H1 (cell line): ENCODE measurements around the gene SOX6.

ENCODE experiments used
- ASH2L ChIP-seq: fragments of 200-600, 300-600 bp; sonication (generic); IDR thresholded peaks from one replicate; pipeline ENCODE4 v1.7.1; 2017; ENCODE audit warnings: low read length
- EP300 ChIP-seq, 2 experiments: IDR thresholded peaks; 1 replicate in 1 of 2; 2 replicates in 1 of 2; pipeline ENCODE4 v1.6.1; 2011 to 2012; ENCODE audit warnings: low read depth in 2 of 2, low read length in 2 of 2, mild to moderate bottlenecking in 2 of 2, borderline replicate concordance in 1 of 2, inconsistent platforms in 1 of 2, moderate library complexity in 1 of 2
- EZH2 ChIP-seq: fragments of 200-600 bp; sonication (generic); IDR thresholded peaks from 2 replicates; pipeline ENCODE4 v1.7.1; 2012; ENCODE audit warnings: low read depth, mild to moderate bottlenecking, moderate library complexity, low read length, inconsistent platforms; ENCODE audit not compliant: severe bottlenecking
- GABPA ChIP-seq: IDR thresholded peaks from 2 replicates; pipeline ENCODE4 v1.6.1; 2011; ENCODE audit warnings: mild to moderate bottlenecking, low read length, moderate library complexity, borderline replicate concordance; ENCODE audit not compliant: insufficient read depth
- JUND ChIP-seq: IDR thresholded peaks from 2 replicates; pipeline ENCODE4 v1.6.1; 2011; ENCODE audit warnings: mild to moderate bottlenecking, improper control_type of control experiment, low read length
- MAFK ChIP-seq: IDR thresholded peaks from 2 replicates; pipeline ENCODE4 v1.6.1; 2012; ENCODE audit warnings: low read depth, mild to moderate bottlenecking, improper control_type of control experiment, low read length
- POLR2A ChIP-seq, 2 experiments: IDR thresholded peaks; 1 replicate in 1 of 2; 2 replicates in 1 of 2; pipeline ENCODE4 v1.6.1; 2011; ENCODE audit warnings: low read depth in 2 of 2, low read length in 2 of 2, mild to moderate bottlenecking in 2 of 2; ENCODE audit errors: control extremely low read depth in 1 of 2
- POLR2AphosphoS5 ChIP-seq: IDR thresholded peaks from 2 replicates; pipeline ENCODE4 v1.6.1; 2011; ENCODE audit warnings: low read depth, low read length
- RFX5 ChIP-seq: IDR thresholded peaks from 2 replicates; pipeline ENCODE4 v1.6.1; 2011; ENCODE audit warnings: low read depth, low read length, improper control_type of control experiment, borderline replicate concordance
- TBP ChIP-seq: IDR thresholded peaks from 2 replicates; pipeline ENCODE4 v1.6.1; 2011; ENCODE audit warnings: low read depth, low read length, improper control_type of control experiment
- TCF12 ChIP-seq: IDR thresholded peaks from 2 replicates; pipeline ENCODE4 v1.6.1; 2011; ENCODE audit warnings: low read depth, mild to moderate bottlenecking, low read length
- YY1 ChIP-seq: IDR thresholded peaks from 2 replicates; pipeline ENCODE4 v1.6.1; 2011; ENCODE audit warnings: low read depth, mild to moderate bottlenecking, low read length
- TF ChIP-seq, protein P1 (sequence below), 3 experiments: IDR thresholded peaks; 1 replicate in 2 of 3; 2 replicates in 1 of 3; pipeline versions ENCODE4 v1.5.1 to v1.6.1; 2011; ENCODE audit warnings: low read length in 3 of 3, mild to moderate bottlenecking in 3 of 3, inconsistent platforms in 2 of 3, low read depth in 1 of 3, moderate library complexity in 1 of 3; ENCODE audit not compliant: insufficient read depth in 1 of 3; ENCODE audit errors: control extremely low read depth in 1 of 3

DNA sequence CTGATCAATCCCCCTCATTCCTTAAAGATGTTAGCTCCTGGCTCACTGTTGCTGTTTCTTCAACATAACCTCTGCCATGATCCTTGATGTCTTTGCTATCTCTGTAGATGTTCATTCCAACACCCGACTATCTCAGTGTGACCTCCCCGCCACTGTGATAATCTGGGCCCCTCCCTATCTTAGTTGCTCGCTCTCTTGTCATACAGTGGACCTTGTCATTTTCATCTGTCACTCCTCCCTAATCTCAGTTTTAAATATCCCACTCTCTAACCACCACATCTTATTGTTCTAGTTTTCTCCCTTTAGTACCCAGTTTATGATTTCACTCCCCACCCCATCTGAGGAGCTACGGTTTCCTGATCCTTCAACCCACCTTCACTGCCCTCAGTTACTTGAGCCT is 379.2 kb downstream of the SOX6 start:
- no peak for TF ChIP-seq POLR2AphosphoS5
- no peak for TF ChIP-seq TBP
- TF ChIP-seq TCF12, result no peak
- TF ChIP-seq MAFK, result no peak
- TF ChIP-seq, protein P1, sequence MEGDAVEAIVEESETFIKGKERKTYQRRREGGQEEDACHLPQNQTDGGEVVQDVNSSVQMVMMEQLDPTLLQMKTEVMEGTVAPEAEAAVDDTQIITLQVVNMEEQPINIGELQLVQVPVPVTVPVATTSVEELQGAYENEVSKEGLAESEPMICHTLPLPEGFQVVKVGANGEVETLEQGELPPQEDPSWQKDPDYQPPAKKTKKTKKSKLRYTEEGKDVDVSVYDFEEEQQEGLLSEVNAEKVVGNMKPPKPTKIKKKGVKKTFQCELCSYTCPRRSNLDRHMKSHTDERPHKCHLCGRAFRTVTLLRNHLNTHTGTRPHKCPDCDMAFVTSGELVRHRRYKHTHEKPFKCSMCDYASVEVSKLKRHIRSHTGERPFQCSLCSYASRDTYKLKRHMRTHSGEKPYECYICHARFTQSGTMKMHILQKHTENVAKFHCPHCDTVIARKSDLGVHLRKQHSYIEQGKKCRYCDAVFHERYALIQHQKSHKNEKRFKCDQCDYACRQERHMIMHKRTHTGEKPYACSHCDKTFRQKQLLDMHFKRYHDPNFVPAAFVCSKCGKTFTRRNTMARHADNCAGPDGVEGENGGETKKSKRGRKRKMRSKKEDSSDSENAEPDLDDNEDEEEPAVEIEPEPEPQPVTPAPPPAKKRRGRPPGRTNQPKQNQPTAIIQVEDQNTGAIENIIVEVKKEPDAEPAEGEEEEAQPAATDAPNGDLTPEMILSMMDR (IDR thresholded peaks at IDR 0.05; ENCODE audit: control extremely low read depth in 1 of 3, insufficient read depth in 1 of 3, low read depth in 1 of 3, low read length in 3 of 3), result no peak
- TF ChIP-seq EP300 (IDR thresholded peaks at IDR 0.05; ENCODE audit: borderline replicate concordance in 1 of 2, low read depth in 2 of 2, low read length in 2 of 2), result no peak
- TF ChIP-seq YY1, result no peak
- no peak for TF ChIP-seq ASH2L
- TF ChIP-seq GABPA, result no peak
- no peak for TF ChIP-seq POLR2A (IDR thresholded peaks at IDR 0.05; ENCODE audit: control extremely low read depth in 1 of 2, low read depth in 2 of 2, low read length in 2 of 2)
- TF ChIP-seq EZH2, result no peak
- no peak for TF ChIP-seq JUND
- no peak for TF ChIP-seq RFX5
